ENCODE measurements around the gene PASK.

The PASK gene

DNA sequence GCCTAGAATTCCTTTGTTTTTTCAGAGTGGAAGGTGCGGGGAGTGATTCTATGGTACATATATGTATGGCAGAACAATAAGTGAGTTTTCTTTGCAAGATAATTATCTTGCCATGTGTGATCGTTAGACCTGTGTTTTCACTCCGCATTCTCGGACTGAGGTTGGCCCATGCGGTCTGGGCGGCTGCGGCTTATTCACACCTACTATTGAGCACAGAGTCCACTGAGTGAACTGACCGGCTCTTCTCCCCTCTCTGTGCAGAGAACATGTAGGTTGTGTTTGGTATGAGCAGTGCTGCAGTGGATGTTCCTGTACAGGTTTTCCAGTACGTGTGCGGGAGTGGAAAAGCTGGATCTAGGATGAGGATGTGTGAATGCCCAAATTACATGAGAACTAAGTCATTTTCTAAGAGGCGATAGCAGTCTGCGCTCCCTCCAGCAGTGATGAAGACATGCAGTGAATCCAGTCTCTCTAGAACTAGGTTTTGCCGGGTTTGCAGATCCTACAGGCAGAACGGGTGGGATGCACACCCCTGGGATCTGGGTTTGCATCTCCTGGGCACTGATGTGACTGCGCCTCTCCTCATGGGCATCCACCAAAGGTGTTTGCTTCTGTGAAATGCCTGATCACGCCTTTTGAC lies 74.3 kb downstream of the PASK start:
- no peak for DNase-seq

DNA sequence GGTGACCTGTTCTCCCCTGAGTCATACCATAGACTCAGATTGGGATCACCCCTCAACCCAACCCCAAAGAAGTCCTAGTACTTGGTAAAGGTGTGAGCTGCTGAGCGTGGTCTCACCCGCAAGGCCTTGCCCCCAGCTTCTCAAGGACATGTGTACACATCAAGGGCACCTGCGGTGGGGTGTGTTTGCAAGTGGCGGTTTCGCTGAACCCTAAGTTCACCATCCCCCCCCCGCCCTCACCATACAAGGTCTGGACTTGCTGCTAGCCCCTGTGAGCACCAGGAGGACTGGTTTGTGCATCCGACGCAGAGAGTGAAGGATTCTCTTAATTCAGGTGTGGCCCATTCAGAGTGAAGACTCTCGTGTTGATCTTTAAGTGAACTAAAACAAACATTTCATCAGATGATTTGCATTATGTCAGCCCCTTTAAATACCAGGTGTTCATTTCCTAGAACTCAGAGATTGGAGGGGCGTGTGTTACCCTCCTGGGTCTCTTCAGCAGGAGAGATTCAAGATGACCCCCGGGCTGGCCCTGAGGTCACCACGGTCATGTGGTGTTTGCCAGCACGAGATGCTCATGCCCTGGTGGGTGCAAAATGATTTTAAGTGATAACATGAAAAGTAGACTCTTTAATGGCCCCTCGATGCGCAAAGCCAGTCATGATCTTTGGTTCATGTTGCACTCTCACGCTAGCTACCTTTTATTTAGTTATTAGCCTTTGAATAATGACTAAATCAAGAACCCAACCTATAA lies 75.0 kb downstream of the PASK start:
- DNase-seq = no peak

GRCh38 chr2:241073166-241074064 lies 75.9 kb downstream of the PASK start:
- DNase-seq = no peak

DNA sequence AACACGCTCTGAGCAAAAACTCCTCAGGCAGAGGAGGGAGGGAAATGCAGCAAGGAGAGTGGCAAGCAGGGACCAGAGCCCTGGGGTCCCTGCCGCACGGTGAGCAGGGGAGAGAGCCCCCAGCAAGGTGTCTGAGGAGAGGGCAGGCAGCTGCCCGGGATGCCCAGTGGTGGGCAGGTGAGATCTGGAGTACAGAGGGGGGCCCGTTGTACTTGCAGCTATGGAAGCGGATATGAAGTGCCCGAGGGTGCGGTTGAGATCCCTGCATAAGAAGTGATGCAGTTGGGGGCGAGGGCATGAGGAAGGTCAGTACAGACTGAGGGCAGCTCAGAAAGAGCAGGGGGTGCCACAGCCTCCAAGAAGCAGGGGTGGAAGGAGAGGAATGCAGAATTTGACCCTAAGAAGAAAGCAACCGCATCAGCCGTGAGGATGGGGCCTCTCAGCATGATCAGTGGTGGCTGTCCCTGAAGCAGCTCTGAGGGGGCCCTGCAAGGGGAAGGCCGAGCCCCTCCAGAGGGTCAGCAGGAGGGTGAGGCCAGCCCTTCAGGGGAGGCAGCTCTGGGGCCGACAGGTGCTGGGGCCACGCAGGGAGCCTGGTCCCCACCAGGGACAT lies 76.6 kb downstream of the PASK start:
- DNase-seq = no peak

GRCh38 chr2:241072151-241072550 lies 77.1 kb downstream of the PASK start:
- DNase-seq = no peak

- DNase-seq = no peak
Measured at GRCh38 chr2:241071677-241072111, 77.6 kb downstream of the PASK start.

- DNase-seq = no peak
Measured at GRCh38 chr2:241070811-241071676, 78.2 kb downstream of the PASK start.

- no peak for DNase-seq
Measured at GRCh38 chr2:241070361-241070760, 78.9 kb downstream of the PASK start.

GRCh38 chr2:241069821-241070281 lies 79.4 kb downstream of the PASK start:
- DNase-seq = no peak

DNA sequence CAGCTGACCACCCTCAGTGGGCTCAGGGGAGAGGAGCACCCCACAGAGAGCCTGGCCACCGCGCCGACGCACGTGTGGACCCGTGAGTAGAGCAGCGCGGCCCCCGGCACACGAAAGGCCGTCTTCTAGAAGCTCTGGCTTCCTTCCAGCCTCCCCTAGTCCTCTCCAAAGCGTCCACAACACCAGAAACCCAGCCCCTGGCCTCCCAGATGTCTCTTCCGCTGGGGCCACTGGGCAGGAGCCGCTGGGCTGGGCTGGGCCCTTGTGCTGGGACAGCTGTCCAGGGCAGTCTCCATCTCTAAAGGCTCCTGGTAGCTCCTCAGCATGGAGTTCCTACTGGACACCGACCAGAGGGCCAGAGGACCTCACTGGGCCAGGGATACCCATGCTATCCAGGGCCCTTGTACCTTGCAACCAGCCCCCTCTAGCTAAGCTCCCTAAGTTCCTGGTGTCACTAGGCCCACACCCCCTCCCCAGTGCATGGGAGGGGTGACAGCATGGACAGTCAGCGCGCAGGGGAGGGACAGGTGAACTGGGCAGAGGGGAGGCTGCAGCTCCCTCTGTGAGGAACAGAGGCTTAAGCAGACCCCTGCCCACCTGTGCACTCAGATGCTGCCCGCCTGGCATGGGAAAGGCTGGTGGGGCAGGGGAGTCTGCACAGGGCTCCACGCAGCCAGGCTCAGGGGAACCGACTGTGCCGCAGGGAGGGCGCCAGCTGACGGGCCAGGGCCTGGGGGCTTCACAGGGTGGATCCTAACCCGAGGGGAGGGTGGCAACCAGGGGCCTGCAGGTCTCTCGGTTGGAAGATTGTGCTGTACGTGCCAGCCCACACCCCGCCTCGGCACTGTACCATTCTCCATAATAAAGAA lies 80.1 kb downstream of the PASK start:
- no peak for DNase-seq

DNA sequence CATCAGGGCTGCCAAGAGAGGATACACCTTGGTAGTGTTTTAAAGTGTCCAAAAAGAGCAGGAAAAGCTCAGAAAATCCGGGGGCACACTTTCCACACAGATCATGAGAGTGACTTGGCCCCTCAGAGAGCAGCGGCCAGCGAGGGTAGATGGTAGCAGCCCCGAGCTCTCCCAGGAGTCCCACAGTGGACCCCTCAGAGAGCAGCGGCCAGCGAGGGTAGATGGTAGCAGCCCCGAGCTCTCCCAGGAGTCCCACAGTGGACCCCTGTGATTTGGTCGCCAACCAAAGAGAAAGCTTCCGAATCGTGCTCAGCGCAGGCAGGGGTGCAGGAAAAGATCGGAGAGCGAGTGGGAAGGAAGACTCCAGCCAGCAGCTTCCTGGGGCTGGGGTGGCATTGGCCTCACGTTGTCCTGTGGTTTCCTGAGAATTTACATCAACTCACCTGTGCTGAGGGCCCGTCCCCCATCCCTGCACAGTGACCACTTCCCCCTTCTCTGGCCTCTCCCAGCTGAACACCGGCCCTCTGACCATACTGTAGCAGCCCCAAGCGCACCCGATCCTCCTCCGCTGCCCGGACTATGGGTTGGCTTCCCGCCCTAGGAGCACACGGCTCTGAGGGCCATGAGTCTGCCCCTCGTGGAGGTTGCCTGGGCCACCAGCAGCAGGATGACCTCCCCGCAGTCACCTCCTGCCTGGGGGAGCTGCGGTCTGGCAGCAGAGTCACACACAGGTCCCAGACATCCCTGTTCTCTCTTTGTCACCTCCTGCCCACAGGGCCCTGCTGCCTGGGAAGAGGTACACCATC lies 80.9 kb downstream of the PASK start:
- DNase-seq = no peak

DNA sequence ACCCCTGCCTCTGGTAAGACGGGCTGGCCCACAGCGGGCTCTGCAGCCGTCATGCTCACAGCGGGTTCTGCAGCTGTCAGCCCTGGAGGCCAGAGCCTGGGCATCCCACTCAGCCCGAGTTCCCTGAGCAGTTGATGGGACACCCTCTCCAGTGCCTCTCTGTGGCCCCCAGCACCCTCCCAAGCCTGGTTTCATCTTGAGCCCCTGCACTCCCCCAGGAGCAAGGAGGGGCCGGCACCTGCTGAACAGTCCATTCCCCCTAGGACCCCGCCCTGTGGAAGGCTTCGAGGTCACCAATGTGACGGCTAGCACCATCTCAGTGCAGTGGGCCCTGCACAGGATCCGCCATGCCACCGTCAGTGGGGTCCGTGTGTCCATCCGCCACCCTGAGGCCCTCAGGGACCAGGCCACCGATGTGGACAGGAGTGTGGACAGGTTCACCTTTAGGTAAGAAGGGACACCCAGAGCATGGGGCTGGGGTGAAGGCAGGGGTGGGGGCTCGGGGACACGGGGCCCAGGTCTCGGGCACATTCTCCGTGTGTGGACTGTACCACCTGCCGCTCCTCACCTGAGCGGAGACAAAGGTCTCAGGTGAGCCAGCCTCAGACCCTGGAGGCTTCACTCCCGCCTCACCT lies 81.7 kb downstream of the PASK start:
- no peak for DNase-seq

GRCh38 chr2:241066893-241067341 lies 82.4 kb downstream of the PASK start:
- no peak for DNase-seq

- DNase-seq = no peak
Measured at GRCh38 chr2:241066171-241066892, 82.9 kb downstream of the PASK start.

DNA sequence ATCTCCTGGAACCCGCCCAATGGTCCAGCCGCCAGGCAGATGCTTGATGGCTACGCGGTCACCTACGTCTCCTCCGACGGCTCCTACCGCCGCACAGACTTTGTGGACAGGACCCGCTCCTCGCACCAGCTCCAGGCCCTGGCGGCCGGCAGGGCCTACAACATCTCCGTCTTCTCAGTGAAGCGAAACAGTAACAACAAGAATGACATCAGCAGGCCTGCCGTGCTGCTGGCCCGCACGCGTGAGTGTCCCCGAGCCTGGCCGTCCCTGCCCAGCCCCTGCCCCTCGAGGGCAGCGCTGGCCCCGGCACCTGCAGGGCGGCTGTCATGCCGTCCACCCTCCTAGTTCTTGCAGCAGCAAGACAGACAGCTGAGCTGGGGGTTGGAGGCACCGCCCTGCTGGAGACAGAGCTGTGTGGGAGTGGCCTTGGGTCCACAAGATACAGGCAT lies 83.9 kb downstream of the PASK start:
- DNase-seq = no peak

DNA sequence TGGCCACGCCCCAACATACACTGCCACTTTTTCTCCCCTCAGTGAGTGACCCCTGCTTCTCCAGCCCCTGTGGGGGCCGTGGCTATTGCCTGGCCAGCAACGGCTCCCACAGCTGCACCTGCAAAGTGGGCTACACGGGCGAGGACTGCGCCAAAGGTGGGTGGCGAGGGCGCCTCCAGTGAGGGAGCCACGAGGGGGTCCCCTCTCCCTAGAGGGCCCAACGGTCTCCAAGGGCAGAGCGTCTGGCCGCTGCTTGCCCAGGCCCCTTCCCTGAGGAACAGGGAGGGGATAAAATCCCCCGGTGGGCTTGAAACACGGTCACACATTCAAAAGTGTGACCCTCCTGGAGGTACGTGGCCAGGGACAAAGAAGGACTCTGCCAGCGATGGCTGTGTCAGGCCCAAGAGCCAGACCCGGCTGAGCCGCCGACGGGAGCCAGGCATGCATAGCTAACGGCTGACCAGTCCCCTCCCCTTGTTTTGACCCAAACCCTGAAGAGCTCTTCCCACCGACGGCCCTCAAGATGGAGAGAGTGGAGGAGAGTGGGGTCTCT lies 84.4 kb downstream of the PASK start:
- DNase-seq = no peak

DNA sequence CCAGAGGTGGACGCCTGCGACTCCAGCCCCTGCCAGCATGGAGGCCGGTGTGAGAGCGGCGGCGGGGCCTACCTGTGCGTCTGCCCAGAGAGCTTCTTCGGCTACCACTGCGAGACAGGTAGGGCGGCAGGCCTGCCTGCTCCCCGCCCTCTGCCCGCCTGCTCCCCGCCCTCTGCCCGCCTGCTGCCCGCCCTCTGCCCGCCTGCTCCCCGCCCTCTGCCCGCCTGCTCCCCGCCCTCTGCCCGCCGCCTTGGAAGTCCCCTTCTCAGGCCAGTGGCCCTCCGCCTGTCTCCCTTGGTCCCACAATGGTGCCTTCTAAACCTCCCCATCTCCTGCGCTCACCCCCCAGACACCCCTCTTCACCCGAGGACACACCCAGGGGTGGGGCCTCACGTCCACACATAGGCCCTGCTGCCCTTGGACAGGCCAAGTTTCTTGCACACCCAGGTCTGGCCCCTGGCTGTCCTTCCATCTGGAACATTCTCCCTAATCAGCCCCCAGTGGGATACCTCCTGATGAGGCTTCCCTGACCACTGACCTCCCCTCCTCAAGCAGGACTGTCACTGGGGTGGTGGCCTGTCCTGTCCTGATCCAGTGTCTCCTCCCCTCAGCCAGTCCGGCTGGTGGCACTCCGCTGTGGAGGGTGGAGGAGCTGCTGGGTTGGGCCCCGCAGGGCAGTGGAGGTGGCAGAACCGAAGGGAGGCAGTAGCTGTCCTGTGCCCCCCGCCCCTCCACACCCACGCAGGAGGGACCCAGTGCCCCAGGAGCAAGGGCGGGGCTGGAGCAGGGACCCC lies 85.1 kb downstream of the PASK start:
- DNase-seq = no peak

DNA sequence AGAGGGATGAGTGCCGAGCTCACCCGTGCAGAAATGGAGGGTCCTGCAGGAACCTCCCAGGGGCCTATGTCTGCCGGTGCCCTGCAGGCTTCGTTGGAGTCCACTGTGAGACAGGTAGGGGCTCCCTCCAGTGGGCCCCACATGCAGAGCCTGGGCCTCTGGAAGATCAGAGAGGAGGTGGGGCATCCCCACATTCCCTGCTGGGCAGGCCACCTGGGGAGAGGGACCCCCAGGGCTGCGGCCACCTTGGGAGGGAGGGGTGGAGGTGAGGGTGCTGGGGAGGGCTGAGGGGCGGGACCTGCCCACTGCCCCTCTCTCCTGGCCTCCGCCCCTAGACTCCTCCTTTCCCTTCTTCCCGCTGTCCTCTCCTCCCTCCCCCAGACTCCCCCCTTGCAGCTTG lies 85.7 kb downstream of the PASK start:
- no peak for DNase-seq
